NOMO-1 treated with DMSO at 0.1 percent for 48 hours (cell line): ENCODE results near the gene PTP4A2.

Source experiments
- DNase-seq: peaks from one replicate; lab custom pipeline; 2025; ENCODE audit not compliant: unreplicated experiment; lab: John Stamatoyannopoulos, UW

The PTP4A2 gene

GRCh38 chr1:31866450-31867032 lies 71.6 kb downstream of the PTP4A2 start:
- DNase-seq: no peak

DNA sequence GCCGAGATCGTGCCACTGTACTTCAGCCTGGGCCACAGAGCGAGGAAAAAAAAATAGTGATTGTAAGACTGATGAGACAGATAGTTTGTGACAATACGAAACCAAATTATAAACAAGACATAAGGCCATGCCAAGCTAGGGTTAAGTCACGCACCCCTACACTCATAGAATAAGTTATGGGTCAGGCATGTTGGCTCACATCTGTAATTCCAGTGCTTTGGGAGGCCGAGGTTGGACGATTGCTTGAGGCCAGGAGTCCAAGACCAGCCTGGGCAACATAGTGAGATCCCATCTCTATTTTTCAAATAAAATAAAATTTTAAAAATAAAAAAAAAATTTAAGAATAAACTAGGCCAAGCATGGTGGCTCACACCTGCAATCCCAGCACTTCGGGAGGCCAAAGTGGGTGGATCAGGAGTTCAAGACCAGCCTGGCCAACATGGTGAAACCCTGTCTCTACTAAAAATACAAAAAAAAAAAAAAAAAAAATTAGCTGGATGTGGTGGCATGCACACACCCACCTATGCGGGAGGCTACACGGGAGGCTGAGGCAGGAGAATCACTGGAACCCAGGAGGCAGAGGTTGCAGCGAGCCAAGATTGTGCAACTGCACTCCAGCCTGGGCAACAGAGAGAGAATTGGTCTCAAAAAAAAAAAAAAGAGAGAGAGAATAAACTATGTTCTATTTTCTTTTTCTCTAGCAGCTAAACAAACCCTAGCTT lies 72.3 kb downstream of the PTP4A2 start:
- DNase-seq: no peak

DNA sequence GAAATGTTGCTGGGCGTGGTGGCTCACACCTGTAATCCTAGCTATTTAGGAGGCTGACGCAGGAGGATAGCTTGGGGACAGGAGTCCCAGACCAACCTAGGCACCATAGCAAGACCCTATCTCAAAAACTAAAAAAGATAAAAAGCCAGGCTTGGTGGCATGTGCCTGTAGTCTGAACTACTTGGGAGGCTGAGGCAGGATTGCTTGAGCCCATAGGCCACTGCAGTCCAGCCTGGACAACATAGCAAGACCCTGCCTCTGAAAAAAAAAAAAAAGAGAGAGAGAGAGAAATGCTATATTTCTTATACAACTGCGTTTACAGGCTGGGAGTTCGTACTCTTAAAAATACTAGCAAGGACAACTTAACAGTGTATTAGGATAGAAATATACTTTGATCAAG lies 76.1 kb downstream of the PTP4A2 start:
- no peak for DNase-seq

GRCh38 chr1:31861346-31861745 lies 76.8 kb downstream of the PTP4A2 start:
- no peak for DNase-seq

GRCh38 chr1:31860581-31860980 lies 77.6 kb downstream of the PTP4A2 start:
- DNase-seq: no peak

GRCh38 chr1:31859719-31860118 lies 78.4 kb downstream of the PTP4A2 start:
- DNase-seq: no peak

GRCh38 chr1:31859044-31859443 lies 79.1 kb downstream of the PTP4A2 start:
- no peak for DNase-seq

DNA sequence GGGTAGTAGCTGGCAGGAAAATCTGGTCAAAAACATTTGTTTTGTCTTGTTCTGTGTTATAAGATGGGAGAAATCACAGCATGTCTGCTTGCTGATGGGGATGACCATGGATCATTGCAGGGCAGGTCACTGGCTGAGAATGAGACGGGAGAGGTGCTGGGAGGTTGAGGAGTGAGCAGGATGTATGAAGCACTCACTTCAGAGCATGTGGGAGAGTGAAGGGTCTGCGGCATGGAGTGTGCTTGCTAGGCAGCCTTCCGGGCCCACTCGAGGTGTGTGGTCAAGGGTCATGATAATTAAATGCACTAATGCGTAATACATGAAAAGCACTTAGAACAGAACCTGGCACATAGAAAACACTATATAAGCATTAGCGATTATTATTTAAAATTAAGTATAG lies 80.3 kb downstream of the PTP4A2 start:
- DNase-seq: no peak
